ENCODE data around the gene SCUBE1. TPM values are rescaled to one million over a fixed set of nuclear protein-coding genes. Genes with fewer than 3 reads are reported as not detected.

The SCUBE1 gene
- total RNA-seq, 1 donor from 2014 or later = 54.7 TPM

- H3K4me1 Mint-ChIP-seq (ENCODE audit: unreplicated experiment) = peaks cover 12% of the 10 kb centered on the region
- peaks cover 7% of the 10 kb centered on the region for H3K36me3 Mint-ChIP-seq (ENCODE audit: low read depth, unreplicated experiment)
- peak; percentile 11 for TF ChIP-seq CTCF (IDR thresholded peaks at IDR 0.05; ENCODE audit: unreplicated experiment)
- H3K27ac Mint-ChIP-seq (ENCODE audit: unreplicated experiment) = no peak overlapping the region
- no peak overlapping the region for H3K4me3 Mint-ChIP-seq (ENCODE audit: unreplicated experiment)
- H3K9me3 Mint-ChIP-seq (ENCODE audit: unreplicated experiment) = no peaks in the 10 kb centered on the region
- peak; percentile 38 for DNase-seq (ENCODE audit: low spot score)
- peaks cover 5% of the 10 kb centered on the region for H3K27me3 Mint-ChIP-seq (ENCODE audit: unreplicated experiment)
Observed at GRCh38 chr22:43270314-43270908, 72.8 kb downstream of the SCUBE1 start.

- no peak overlapping the region for H3K4me3 Mint-ChIP-seq (ENCODE audit: unreplicated experiment)
- peaks cover 3% of the 10 kb centered on the region for H3K27me3 Mint-ChIP-seq (ENCODE audit: unreplicated experiment)
- H3K9me3 Mint-ChIP-seq (ENCODE audit: unreplicated experiment) = no peaks in the 10 kb centered on the region
- H3K36me3 Mint-ChIP-seq (ENCODE audit: low read depth, unreplicated experiment) = peaks cover 10% of the 10 kb centered on the region
- no peak for TF ChIP-seq CTCF (IDR thresholded peaks at IDR 0.05; ENCODE audit: unreplicated experiment)
- H3K4me1 Mint-ChIP-seq (ENCODE audit: unreplicated experiment) = peaks cover 13% of the 10 kb centered on the region
- no peak for DNase-seq (ENCODE audit: low spot score)
- peak overlapping the region; percentile 64 for H3K27ac Mint-ChIP-seq (ENCODE audit: unreplicated experiment)
Observed at GRCh38 chr22:43269646-43270045, 73.5 kb downstream of the SCUBE1 start.

GRCh38 chr22:43269246-43269645 lies 73.9 kb downstream of the SCUBE1 start:
- no peak for TF ChIP-seq CTCF (IDR thresholded peaks at IDR 0.05; ENCODE audit: unreplicated experiment)
- H3K4me1 Mint-ChIP-seq (ENCODE audit: unreplicated experiment) = peaks cover 13% of the 10 kb centered on the region
- no peaks in the 10 kb centered on the region for H3K9me3 Mint-ChIP-seq (ENCODE audit: unreplicated experiment)
- H3K27me3 Mint-ChIP-seq (ENCODE audit: unreplicated experiment) = peaks cover 3% of the 10 kb centered on the region
- no peak overlapping the region for H3K4me3 Mint-ChIP-seq (ENCODE audit: unreplicated experiment)
- H3K36me3 Mint-ChIP-seq (ENCODE audit: low read depth, unreplicated experiment) = peaks cover 10% of the 10 kb centered on the region
- peak overlapping the region; percentile 64 for H3K27ac Mint-ChIP-seq (ENCODE audit: unreplicated experiment)
- no peak for DNase-seq (ENCODE audit: low spot score)

- no peak for TF ChIP-seq CTCF (IDR thresholded peaks at IDR 0.05; ENCODE audit: unreplicated experiment)
- Mint-ChIP-seq H3K4me1 (ENCODE audit: unreplicated experiment) (peaks cover 22% of the 10 kb centered on the region), H3K4me3 (ENCODE audit: unreplicated experiment) (no peak overlapping the region), H3K36me3 (ENCODE audit: low read depth, unreplicated experiment) (peaks cover 10% of the 10 kb centered on the region), H3K9me3 (ENCODE audit: unreplicated experiment) (no peaks in the 10 kb centered on the region), H3K27me3 (ENCODE audit: unreplicated experiment) (no peaks in the 10 kb centered on the region), H3K27ac (ENCODE audit: unreplicated experiment) (no peak overlapping the region)
- no peak for DNase-seq (ENCODE audit: low spot score)
Observed at GRCh38 chr22:43267981-43268660, 75.1 kb downstream of the SCUBE1 start.

GRCh38 chr22:43267332-43267980 lies 75.7 kb downstream of the SCUBE1 start:
- no peak overlapping the region for H3K4me3 Mint-ChIP-seq (ENCODE audit: unreplicated experiment)
- H3K27me3 Mint-ChIP-seq (ENCODE audit: unreplicated experiment) = no peaks in the 10 kb centered on the region
- H3K27ac Mint-ChIP-seq (ENCODE audit: unreplicated experiment) = no peak overlapping the region
- H3K9me3 Mint-ChIP-seq (ENCODE audit: unreplicated experiment) = no peaks in the 10 kb centered on the region
- no peak for DNase-seq (ENCODE audit: low spot score)
- no peak for TF ChIP-seq CTCF (IDR thresholded peaks at IDR 0.05; ENCODE audit: unreplicated experiment)
- H3K4me1 Mint-ChIP-seq (ENCODE audit: unreplicated experiment) = peaks cover 25% of the 10 kb centered on the region
- H3K36me3 Mint-ChIP-seq (ENCODE audit: low read depth, unreplicated experiment) = peaks cover 14% of the 10 kb centered on the region

All from endothelial cell (in vitro differentiated cells).